Islet of Langerhans (tissue), 1 donor: ENCODE data around the gene TPSAB1.
"Not testable (repeated sequence)": the region's sequence is repeated elsewhere in the genome, so short reads cannot be mapped to it uniquely, and the experiment has no call there.

Experiments
- FAIRE-seq: peaks from one replicate; lab custom pipeline; 2011; peaks lifted over from hg19 to GRCh38; lab: Jason Lieb, UNC

Gene TPSAB1

DNA sequence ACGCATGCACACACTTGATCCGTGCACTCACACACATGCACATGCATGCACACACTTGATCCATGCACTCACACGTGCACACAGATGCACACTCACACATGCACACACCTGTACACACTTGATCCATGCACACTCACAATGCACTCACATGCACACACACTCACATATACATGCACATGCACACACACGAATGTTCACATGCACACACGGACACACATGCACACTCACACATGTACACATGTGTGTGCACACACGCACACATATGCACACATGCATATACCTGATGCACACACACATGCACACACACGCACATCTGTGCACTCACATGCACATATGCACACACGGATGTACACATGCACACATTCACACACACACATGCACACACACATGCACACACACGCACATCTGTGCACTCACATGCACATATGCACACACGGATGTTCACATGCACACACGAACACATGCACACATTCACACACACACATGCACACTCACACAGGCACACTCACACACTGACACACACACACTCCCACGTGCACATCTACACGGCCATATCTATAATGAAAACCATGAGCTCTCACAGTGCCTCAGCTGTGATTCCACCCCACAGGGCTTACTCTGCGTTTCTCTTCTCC is 7.5 kb downstream of the TPSAB1 start:
- not testable (repeated sequence) for FAIRE-seq

DNA sequence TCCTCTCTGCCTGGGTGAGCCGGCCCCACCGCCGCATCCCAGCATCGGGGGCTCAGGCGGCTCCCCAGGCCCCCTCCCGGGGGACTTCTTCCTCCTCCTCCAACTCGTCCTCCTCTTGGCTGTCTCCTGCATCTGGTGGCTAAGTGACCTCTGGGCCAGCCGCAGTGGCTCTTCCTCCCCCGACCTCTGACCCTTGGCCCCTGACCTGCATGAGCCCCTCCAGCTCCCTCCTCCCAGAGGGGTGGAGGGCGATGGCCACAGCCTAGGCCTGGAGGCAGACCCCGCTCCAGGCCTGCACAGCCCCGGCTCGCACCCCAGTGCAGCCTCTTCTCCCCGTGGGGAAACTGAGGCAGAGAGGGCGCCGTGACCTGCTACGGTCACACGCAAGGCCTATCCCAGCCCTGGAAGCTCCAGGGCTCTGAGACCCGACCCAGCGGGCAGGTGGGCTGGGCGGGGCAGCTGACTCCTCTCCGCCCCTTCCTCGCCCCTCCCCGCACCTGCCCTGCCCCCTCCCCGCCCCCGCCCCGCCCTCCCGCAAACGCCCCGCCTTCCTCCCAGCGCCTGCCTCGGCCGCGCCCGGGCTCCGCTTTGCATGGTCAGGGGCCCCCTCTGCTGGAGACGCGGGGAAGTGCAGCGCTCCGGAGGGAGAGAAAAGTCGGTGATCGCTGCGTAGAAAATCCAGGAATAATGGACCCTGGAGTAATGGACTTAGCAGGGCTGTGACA is 8.7 kb downstream of the TPSAB1 start:
- not testable (repeated sequence) for FAIRE-seq

DNA sequence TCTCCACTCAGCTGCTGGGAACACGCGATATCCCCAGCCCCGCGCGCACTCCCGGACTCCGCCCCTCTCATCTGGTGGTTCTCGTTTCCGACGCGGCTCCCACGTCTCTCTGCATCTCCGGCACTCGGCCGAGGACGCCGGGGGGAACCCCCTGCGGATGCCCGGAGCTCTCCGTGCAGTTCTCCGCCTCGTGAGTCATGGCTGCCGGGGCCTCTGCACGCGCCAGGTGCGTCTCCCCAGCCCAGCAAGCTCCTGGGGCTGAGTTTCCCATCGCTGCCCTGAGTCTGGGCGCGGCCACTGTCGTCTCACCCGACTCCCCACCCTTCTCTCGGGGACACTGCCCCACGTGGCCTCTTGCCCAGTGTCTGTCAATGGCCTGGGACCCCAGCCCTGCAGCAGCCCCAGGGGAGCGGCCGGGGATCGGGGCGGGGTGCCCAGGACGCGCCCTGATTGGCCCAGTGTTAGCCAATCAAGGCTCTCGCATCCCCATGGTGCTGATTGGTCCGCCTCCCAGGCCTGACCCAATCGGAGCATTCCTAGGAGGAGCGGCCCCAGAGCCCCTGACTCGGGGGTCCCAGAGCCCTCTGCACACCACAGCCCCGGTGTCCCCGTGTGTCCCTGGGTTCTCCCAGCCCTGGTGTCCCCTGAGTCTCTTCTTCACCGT is 13.3 kb downstream of the TPSAB1 start:
- FAIRE-seq = not testable (repeated sequence)

DNA sequence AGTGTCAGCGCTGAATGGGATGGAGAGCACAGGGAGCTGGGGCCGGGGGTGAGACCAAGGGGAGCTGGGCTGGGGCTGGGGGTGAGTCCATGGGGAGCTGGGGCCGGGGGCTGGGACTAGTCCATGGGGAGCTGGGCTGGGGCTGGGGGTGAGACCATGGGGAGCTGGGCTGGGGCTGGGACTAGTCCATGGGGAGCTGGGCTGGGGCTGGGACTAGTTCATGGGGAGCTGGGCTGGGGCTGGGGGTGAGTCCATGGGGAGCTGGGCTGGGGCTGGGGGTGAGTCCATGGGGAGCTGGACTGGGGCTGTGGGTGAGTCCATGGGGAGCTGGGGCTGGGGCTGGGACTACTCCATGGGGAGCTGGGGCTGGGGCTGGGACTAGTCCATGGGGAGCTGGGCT is 14.3 kb downstream of the TPSAB1 start:
- FAIRE-seq = not testable (repeated sequence)

DNA sequence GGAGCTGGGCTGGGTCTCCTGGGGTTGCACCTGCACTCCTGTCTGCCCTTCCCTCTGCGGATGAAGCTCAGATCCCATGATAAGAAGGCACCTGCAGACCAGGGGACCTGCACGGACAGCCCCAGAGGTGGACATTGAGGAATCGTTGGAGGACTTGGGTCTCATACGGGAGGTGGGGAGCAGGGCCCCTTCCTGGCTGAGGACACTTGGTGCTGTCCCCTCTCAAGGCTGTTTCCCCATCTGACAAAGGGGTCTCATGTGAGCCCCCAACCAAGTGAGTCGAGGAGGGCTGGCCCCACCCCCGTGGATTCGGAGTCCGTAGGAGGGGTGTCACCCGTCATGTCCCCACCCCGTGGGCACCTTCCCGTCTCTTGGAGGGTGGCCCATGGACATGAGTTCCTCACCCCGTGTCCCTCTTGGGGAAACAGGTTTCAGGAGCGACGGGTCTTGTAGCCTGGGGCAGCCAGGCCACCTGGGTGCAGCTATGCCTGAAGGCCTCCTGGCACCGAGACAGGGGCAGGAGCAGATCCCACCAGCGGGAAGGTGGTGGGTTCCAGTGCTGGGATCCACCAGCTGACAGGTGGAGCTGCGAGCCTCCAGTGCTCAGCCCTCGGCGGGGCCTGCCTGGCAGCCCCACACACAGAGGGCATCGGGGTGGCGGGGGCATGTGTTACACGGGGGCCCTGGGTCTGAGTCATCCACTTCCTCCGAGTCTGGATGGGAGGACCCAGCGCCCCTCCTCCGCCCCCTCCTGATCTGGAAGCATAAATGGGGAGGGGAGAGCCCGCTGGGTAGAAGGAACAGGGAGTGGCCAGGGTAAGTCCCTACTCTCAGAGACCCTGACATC is 15.0 kb downstream of the TPSAB1 start, which contains the start of gene TPSD1:
TPSD1 (plus strand) TSS at position 794 of the 847 bp plus-strand sequence. CDS start 212 bp downstream, outside the sequence.
- FAIRE-seq = not testable (repeated sequence)

DNA sequence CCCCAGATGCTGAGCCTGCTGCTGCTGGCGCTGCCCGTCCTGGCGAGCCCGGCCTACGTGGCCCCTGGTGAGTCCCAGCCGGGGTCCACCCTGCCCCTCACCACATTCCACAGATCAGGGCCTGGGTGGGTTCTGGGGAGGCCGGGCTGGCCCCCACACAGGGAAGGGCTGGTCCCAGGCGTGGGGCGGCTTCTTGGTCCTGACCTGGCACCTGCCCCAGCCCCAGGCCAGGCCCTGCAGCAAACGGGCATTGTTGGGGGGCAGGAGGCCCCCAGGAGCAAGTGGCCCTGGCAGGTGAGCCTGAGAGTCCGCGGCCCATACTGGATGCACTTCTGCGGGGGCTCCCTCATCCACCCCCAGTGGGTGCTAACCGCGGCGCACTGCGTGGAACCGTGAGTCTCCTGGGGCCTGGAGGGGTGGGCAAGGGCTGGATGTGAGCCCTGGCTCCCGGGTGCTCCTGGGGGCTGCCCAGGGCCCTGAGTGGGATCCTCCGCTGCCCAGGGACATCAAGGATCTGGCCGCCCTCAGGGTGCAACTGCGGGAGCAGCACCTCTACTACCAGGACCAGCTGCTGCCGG is 15.9 kb downstream of the TPSAB1 start:
- not testable (repeated sequence) for FAIRE-seq

GRCh38 chr16:1256874-1257322 is 16.4 kb downstream of the TPSAB1 start:
- no peak for FAIRE-seq

DNA sequence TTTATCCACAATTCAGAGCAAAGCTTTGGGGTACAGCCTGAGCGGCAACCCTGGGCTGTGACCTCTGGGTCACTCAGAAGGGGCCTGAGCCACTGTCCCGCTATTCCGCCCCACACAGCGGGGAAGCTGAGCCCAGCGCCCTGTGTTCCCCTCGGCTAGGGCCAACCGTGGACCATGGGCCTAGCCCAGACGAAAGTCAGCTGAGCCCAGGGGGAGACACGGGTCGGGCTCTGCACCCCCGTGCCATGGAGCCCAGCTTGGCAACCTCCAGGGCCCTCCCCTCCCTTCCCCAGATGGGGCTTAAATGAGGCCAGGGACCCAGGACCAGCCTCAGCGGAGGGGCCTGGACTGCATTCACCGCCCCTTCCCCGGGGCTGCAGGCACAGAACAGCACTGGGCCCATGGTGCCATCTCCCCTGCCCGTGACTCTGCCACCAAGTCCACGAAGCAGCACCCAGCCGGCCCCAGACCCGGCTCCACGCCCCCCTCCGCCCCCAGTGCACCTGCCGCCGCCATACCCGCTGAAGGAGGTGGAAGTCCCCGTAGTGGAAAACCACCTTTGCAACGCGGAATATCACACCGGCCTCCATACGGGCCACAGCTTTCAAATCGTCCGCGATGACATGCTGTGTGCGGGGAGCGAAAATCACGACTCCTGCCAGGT is 17.2 kb downstream of the TPSAB1 start:
- FAIRE-seq = no peak

- no peak for FAIRE-seq
Observed at GRCh38 chr16:1258225-1258600, 17.7 kb downstream of the TPSAB1 start.

GRCh38 chr16:1258906-1259759 is 18.6 kb downstream of the TPSAB1 start:
- FAIRE-seq = no peak

- no peak for FAIRE-seq
Observed at GRCh38 chr16:1259760-1260068, 19.2 kb downstream of the TPSAB1 start.

GRCh38 chr16:1260101-1260680 is 19.7 kb downstream of the TPSAB1 start:
- no peak for FAIRE-seq

- no peak for FAIRE-seq
Observed at GRCh38 chr16:1261131-1261892, 20.8 kb downstream of the TPSAB1 start.

- FAIRE-seq = no peak
Observed at GRCh38 chr16:1262210-1262845, 21.8 kb downstream of the TPSAB1 start.

DNA sequence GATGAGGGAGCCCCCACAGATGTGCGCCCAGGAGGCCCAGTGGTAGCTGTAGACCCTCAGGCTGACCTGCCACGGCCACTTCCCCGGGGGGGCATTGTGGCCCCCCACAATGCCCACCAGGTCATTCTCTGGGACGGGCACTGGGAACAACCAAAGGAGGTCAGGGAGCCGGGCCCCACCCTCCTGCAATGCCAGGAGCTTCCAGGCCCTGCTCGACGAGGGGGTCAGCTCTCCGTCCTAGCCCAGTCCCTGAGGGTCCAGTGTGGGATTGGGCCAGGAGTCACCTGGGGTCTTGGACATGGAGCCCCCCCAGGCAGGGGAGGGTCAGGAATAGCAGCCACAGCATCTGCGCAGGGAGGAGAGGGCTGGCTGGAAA is 22.3 kb downstream of the TPSAB1 start:
- no peak for FAIRE-seq

GRCh38 chr16:1263591-1264344 is 23.3 kb downstream of the TPSAB1 start:
- no peak for FAIRE-seq

GRCh38 chr16:1264345-1265089 is 24.0 kb downstream of the TPSAB1 start:
- no peak for FAIRE-seq
